ENCODE measurements around the gene TARBP1.

- TF ChIP-seq CTCF (IDR thresholded peaks at IDR 0.05; ENCODE audit: insufficient read depth, low read length) = no peak
- TF ChIP-seq POLR2AphosphoS5 (IDR thresholded peaks at IDR 0.05; ENCODE audit: low read depth) = no peak
- TF ChIP-seq REST (IDR thresholded peaks at IDR 0.05; ENCODE audit: insufficient replicate concordance, low read depth) = no peak
- no peak for TF ChIP-seq GABPA (IDR thresholded peaks at IDR 0.05; ENCODE audit: low read depth)
Measured at GRCh38 chr1:234484218-234484617, 5.2 kb upstream of the TARBP1 start.

Measured in HL-60 (cell line).